ENCODE measurements around the gene MICOS13. TPM values are rescaled to one million over a fixed set of nuclear protein-coding genes. Genes with fewer than 3 reads are reported as not detected.

The MICOS13 gene
- total RNA-seq, 2 experiments from 2014 or later = 21.7 to 23.0 TPM

- H3K9me3 ChIP-seq (ENCODE audit: control insufficient read depth in 1 of 2, insufficient read depth in 1 of 2, low read length in 2 of 2) = no peaks in the 10 kb centered on the region
- peak overlapping the region; percentile 4 for H3K4me3 Mint-ChIP-seq
- peaks cover 3% of the 10 kb centered on the region for H3K36me3 ChIP-seq (ENCODE audit: insufficient read depth, low read length)
- no peak for TF ChIP-seq CTCF (IDR thresholded peaks at IDR 0.05)
- H3K27me3 ChIP-seq (ENCODE audit: control insufficient read depth in 1 of 2, insufficient read depth in 2 of 2, low read length in 2 of 2) = no peaks in the 10 kb centered on the region
- ChIA-PET CTCF (interaction anchor here (1.4 kb wide), 1 partner anchor 11 kb away, joined by 3 read pairs; no protein-coding TSS in a partner anchor), POLR2A (interaction anchor here (1.3 to 2.5 kb wide), 3 partner anchors 14 to 53 kb away, joined by 3 to 12 read pairs (median 6); partner anchors contain the start of genes CATSPERD, LONP1, RPL36 and SAFB)
- peaks cover 18% of the 10 kb centered on the region for H3K4me1 Mint-ChIP-seq (ENCODE audit: low read depth)
- ATAC-seq (ENCODE audit: poor library complexity) (no peak), DNase-seq (peak in 1 of 14 experiments; percentile 35)
- peaks cover 19% of the 10 kb centered on the region for H3K4me1 ChIP-seq (ENCODE audit: insufficient read depth, low read length)
- H3K36me3 Mint-ChIP-seq (ENCODE audit: low read depth) = peaks cover 10% of the 10 kb centered on the region
- H3K9me3 Mint-ChIP-seq = no peaks in the 10 kb centered on the region
- H3K27me3 Mint-ChIP-seq = no peaks in the 10 kb centered on the region
- H3K27ac ChIP-seq (ENCODE audit: low read depth in 1 of 2, low read length in 2 of 2) = no peak overlapping the region
- no peak overlapping the region for H3K4me3 ChIP-seq (ENCODE audit: low read length)
- intact Hi-C loops (cut with DNase I, micrococcal nuclease) = no loop called here
- no peak overlapping the region for H3K27ac Mint-ChIP-seq
Observed at GRCh38 chr19:5676105-5676771, 4.1 kb downstream of the MICOS13 start.

GRCh38 chr19:5674714-5675113 is 5.6 kb downstream of the MICOS13 start:
- H3K4me1 ChIP-seq (ENCODE audit: insufficient read depth, low read length) = peaks cover 9% of the 10 kb centered on the region
- ChIA-PET CTCF (no interaction called here), POLR2A (interaction anchor here (2.5 kb wide), 1 partner anchor 52 kb away, joined by 12 read pairs; the partner anchor contains the start of genes SAFB and SAFB2)
- H3K27me3 ChIP-seq (ENCODE audit: control insufficient read depth in 1 of 2, insufficient read depth in 2 of 2, low read length in 2 of 2) = no peaks in the 10 kb centered on the region
- H3K4me3 ChIP-seq (ENCODE audit: low read length) = no peak overlapping the region
- no peaks in the 10 kb centered on the region for H3K36me3 Mint-ChIP-seq (ENCODE audit: low read depth)
- H3K27ac ChIP-seq (ENCODE audit: low read depth in 1 of 2, low read length in 2 of 2) = no peak overlapping the region
- H3K36me3 ChIP-seq (ENCODE audit: insufficient read depth, low read length) = peaks cover 8% of the 10 kb centered on the region
- no peak for ATAC-seq (ENCODE audit: poor library complexity)
- no peak for TF ChIP-seq CTCF (IDR thresholded peaks at IDR 0.05)
- no peak for DNase-seq
- no peaks in the 10 kb centered on the region for H3K27me3 Mint-ChIP-seq
- H3K9me3 ChIP-seq (ENCODE audit: control insufficient read depth in 1 of 2, insufficient read depth in 1 of 2, low read length in 2 of 2) = no peaks in the 10 kb centered on the region
- intact Hi-C loops (cut with DNase I, micrococcal nuclease) = no loop called here
- H3K9me3 Mint-ChIP-seq = no peaks in the 10 kb centered on the region
- H3K4me3 Mint-ChIP-seq = no peak overlapping the region
- peaks cover 7% of the 10 kb centered on the region for H3K4me1 Mint-ChIP-seq (ENCODE audit: low read depth)
- no peak overlapping the region for H3K27ac Mint-ChIP-seq

GRCh38 chr19:5673752-5674151 is 6.6 kb downstream of the MICOS13 start:
- CTCF ChIA-PET = no interaction called here

More at GRCh38 chr19:5673752-5674151, 6.6 kb downstream of the MICOS13 start:
- Mint-ChIP-seq H3K4me3 (no peak overlapping the region), H3K9me3 (no peaks in the 10 kb centered on the region), H3K4me1 (ENCODE audit: low read depth) (no peaks in the 10 kb centered on the region), H3K36me3 (ENCODE audit: low read depth) (peaks cover 6% of the 10 kb centered on the region), H3K27ac (no peak overlapping the region), H3K27me3 (no peaks in the 10 kb centered on the region)
- no peak for TF ChIP-seq CTCF (IDR thresholded peaks at IDR 0.05)
- ATAC-seq (ENCODE audit: poor library complexity) (no peak), DNase-seq (no peak)
- Histone ChIP-seq H3K27me3 (ENCODE audit: control insufficient read depth in 1 of 2, insufficient read depth in 2 of 2, low read length in 2 of 2) (no peaks in the 10 kb centered on the region), H3K36me3 (ENCODE audit: insufficient read depth, low read length) (peaks cover 18% of the 10 kb centered on the region), H3K4me3 (ENCODE audit: low read length) (no peak overlapping the region), H3K9me3 (ENCODE audit: control insufficient read depth in 1 of 2, insufficient read depth in 1 of 2, low read length in 2 of 2) (no peaks in the 10 kb centered on the region), H3K4me1 (ENCODE audit: insufficient read depth, low read length) (no peaks in the 10 kb centered on the region), H3K27ac (ENCODE audit: low read depth in 1 of 2, low read length in 2 of 2) (no peak overlapping the region)
- intact Hi-C loops (cut with DNase I, micrococcal nuclease) = no loop called here
- POLR2A ChIA-PET = no interaction called here

Measured in CD4-positive, alpha-beta T cell (primary cell).